Measurements from ENCODE around the gene PPP4R3A.

DNA sequence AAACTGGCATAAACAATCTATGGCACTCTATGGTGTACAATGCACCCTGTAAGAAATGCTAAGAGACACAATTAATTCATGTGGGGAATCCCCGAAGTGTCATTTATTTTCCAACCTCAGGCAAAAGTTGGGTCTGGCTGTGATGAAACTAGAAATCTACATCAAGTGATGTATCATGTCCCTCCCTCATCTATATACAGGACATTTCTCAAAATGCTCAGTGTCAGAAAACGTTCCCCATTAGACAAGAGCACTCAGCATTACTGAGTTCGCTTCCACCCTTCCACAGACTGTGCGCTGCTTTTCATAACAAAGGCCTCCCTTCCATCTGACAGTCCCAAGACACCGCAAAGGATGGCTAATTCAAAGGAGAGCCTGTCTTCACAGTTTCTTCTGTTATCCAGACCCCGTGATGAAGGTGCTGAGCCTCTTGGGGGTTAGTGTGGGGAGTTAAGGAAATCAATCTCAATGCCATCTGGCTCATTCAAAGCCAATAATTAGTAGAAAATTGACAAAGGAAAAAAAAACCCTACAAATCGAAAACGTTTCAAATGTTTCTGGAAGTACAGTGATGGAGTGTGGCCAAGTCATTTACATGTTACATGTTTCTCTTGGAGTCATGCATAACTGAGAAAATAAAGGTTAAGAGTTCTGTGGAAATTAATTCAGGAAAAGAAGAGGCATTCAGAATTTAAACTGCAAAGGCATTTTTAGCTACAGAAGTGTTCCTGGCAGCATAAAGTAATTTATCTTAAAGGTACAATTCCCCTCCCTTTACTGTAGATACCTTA is 100.0 kb downstream of the PPP4R3A start:
- TF ChIP-seq ELF4 (IDR thresholded peaks at IDR 0.05) (no peak), SUZ12 (IDR thresholded peaks at IDR 0.05) (no peak), L3MBTL2 (conservative IDR thresholded peaks at IDR 0.05) (no peak), NFRKB (IDR thresholded peaks at IDR 0.05) (no peak), FOXM1 (IDR thresholded peaks at IDR 0.05; ENCODE audit: borderline replicate concordance) (no peak), HDGF (IDR thresholded peaks at IDR 0.05; ENCODE audit: borderline replicate concordance) (no peak), ZNF384 (IDR thresholded peaks at IDR 0.05) (no peak), ARNT (IDR thresholded peaks at IDR 0.05) (no peak), SP1 (IDR thresholded peaks at IDR 0.05) (no peak), FOXK2 (IDR thresholded peaks at IDR 0.05) (no peak), TARDBP (IDR thresholded peaks at IDR 0.05) (no peak), CTBP1 (IDR thresholded peaks at IDR 0.05; ENCODE audit: borderline replicate concordance) (no peak)
